ENCODE measurements around the gene SRL. TPM values are rescaled to one million over a fixed set of nuclear protein-coding genes. Genes with fewer than 3 reads are reported as not detected.

The SRL gene
- total and polyA plus RNA-seq, 2 of the 13 experiments (the other 11 are each of a cell fraction or from before 2014, with no cell fraction given), result 0.05 TPM; not detected in 1

DNA sequence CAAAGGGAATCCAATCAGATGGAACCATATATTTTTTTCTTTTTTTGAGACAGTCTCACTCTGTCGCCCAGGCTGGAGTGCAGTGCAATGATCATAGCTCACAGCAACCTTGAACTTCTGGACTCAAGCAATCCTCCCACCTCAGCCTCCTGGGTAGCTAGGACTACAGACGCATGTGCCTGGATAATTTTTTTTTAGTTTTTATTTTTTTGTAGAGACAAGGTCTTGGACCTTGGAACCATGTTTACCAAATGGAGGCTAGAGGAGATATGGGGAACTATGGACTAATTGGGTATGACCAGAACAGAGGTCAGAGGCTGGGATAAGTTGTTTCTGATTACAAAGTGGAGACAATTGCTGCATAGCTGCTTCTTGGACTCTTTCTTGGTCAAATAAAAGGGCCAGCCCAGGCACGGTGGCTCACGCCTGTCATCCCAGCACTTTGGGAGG lies 84.5 kb downstream of the SRL start (continued):
- TF ChIP-seq FIP1L1 (IDR thresholded peaks at IDR 0.05; ENCODE audit: borderline replicate concordance, insufficient read depth, low read depth, low read length) (no peak), KAT2B (IDR thresholded peaks at IDR 0.05; ENCODE audit: borderline replicate concordance, low read depth, low read length) (no peak), ZNF607 (CRISPR knock-in tag; IDR thresholded peaks at IDR 0.05; ENCODE audit: borderline replicate concordance) (no peak), ZNF251 (CRISPR knock-in tag; IDR thresholded peaks at IDR 0.05) (no peak), PPARG (CRISPR knock-in tag; conservative IDR thresholded peaks at IDR 0.05) (peak; percentile 76), MED1 (CRISPR knock-in tag; IDR thresholded peaks at IDR 0.05) (peak; percentile 63), ZNF790 (CRISPR knock-in tag; IDR thresholded peaks at IDR 0.05; ENCODE audit: borderline replicate concordance) (no peak), GABPB1 (CRISPR knock-in tag; IDR thresholded peaks at IDR 0.05) (no peak), YEATS4 (CRISPR knock-in tag; IDR thresholded peaks at IDR 0.05; ENCODE audit: borderline replicate concordance) (peak; percentile 49; the same call in 1 of the 2 replicates), JDP2 (CRISPR knock-in tag; IDR thresholded peaks at IDR 0.05; ENCODE audit: borderline replicate concordance) (no peak), SALL1 (CRISPR knock-in tag; IDR thresholded peaks at IDR 0.05) (peak; percentile 81), KDM3A (CRISPR knock-in tag; IDR thresholded peaks at IDR 0.05; ENCODE audit: low read depth) (no peak), THAP8 (CRISPR knock-in tag; IDR thresholded peaks at IDR 0.05; ENCODE audit: borderline replicate concordance) (no peak), CHCHD3 (CRISPR knock-in tag; IDR thresholded peaks at IDR 0.05) (no peak), NR2C2 (CRISPR knock-in tag; IDR thresholded peaks at IDR 0.05; ENCODE audit: borderline replicate concordance) (peak; percentile 59; the same call in 1 of the 2 replicates), ZFP41 (CRISPR knock-in tag; IDR thresholded peaks at IDR 0.05; ENCODE audit: borderline replicate concordance) (no peak), ZNF687 (CRISPR knock-in tag; IDR thresholded peaks at IDR 0.05) (no peak; the same call in 1 of the 2 replicates), ELF4 (CRISPR knock-in tag; IDR thresholded peaks at IDR 0.05; ENCODE audit: borderline replicate concordance) (no peak), HOXA3 (CRISPR knock-in tag; IDR thresholded peaks at IDR 0.05) (no peak), MYNN (CRISPR knock-in tag; IDR thresholded peaks at IDR 0.05; ENCODE audit: low read depth) (no peak), MXI1 (IDR thresholded peaks at IDR 0.05; ENCODE audit: borderline replicate concordance, low read depth, low read length) (no peak), MTF2 (CRISPR knock-in tag; IDR thresholded peaks at IDR 0.05; ENCODE audit: borderline replicate concordance) (no peak), PLRG1 (conservative IDR thresholded peaks at IDR 0.05) (no peak)
- TF ChIP-seq, protein P1, sequence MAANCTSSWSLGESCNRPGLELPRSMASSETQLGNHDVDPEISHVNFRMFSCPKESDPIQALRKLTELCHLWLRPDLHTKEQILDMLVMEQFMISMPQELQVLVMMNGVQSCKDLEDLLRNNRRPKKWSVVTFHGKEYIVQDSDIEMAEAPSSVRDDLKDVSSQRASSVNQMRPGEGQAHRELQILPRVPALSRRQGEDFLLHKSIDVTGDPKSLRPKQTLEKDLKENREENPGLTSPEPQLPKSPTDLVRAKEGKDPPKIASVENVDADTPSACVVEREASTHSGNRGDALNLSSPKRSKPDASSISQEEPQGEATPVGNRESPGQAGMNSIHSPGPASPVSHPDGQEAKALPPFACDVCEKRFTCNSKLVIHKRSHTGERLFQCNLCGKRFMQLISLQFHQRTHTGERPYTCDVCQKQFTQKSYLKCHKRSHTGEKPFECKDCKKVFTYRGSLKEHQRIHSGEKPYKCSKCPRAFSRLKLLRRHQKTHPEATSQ (CRISPR knock-in tag; IDR thresholded peaks at IDR 0.05; ENCODE audit: borderline replicate concordance), result no peak

All from HepG2 (cell line).